NCI-H2029 treated with DMSO at 0.1 percent for 48 hours (cell line): ENCODE results near the gene MCUB.
"Not testable (repeated sequence)": the region's sequence is repeated elsewhere in the genome, so short reads cannot be mapped to it uniquely, and the experiment has no call there.

Experiments
- DNase-seq: peaks from one replicate; lab custom pipeline; 2025; lab: John Stamatoyannopoulos, UW

Gene MCUB

GRCh38 chr4:109559983-109560686, at the start of gene MCUB:
MCUB (plus strand) TSS chr4:109560246; CDS start chr4:109560338, 92 bp downstream.
- DNase-seq, result no peak

- DNase-seq, result no peak
Observed at GRCh38 chr4:109510687-109511086, 49.4 kb upstream of the MCUB start.

- no peak for DNase-seq
Observed at GRCh38 chr4:109511414-109511813, 48.6 kb upstream of the MCUB start.

GRCh38 chr4:109513368-109513767, 46.7 kb upstream of the MCUB start:
- DNase-seq, result not testable (repeated sequence)

- DNase-seq, result no peak
Observed at GRCh38 chr4:109532182-109532581, 27.9 kb upstream of the MCUB start.

- DNase-seq, result no peak
Observed at GRCh38 chr4:109545401-109545800, 14.6 kb upstream of the MCUB start.

GRCh38 chr4:109547394-109547793, 12.7 kb upstream of the MCUB start:
- DNase-seq, result no peak

- DNase-seq, result no peak
Observed at GRCh38 chr4:109548655-109549054, 11.4 kb upstream of the MCUB start.

GRCh38 chr4:109552237-109552636, 7.8 kb upstream of the MCUB start:
- no peak for DNase-seq

- no peak for DNase-seq
Observed at GRCh38 chr4:109553130-109553529, 6.9 kb upstream of the MCUB start.

- DNase-seq, result no peak
Observed at GRCh38 chr4:109554971-109555370, 5.1 kb upstream of the MCUB start.

GRCh38 chr4:109557433-109557832, 2.6 kb upstream of the MCUB start:
- DNase-seq, result no peak

GRCh38 chr4:109558095-109558494, 2.0 kb upstream of the MCUB start:
- DNase-seq, result not testable (repeated sequence)

- DNase-seq, result no peak
Observed at GRCh38 chr4:109559625-109559982, 442 bp upstream of the MCUB start.

- no peak for DNase-seq
Observed at GRCh38 chr4:109560687-109561461, 828 bp downstream of the MCUB start.

- DNase-seq, result no peak
Observed at GRCh38 chr4:109562457-109563239, 2.6 kb downstream of the MCUB start.

GRCh38 chr4:109571494-109571893, 11.4 kb downstream of the MCUB start:
- DNase-seq, result no peak

GRCh38 chr4:109572154-109572553, 12.1 kb downstream of the MCUB start:
- DNase-seq, result no peak

GRCh38 chr4:109574443-109574850, 14.4 kb downstream of the MCUB start:
- no peak for DNase-seq

- no peak for DNase-seq
Observed at GRCh38 chr4:109574931-109575804, 15.1 kb downstream of the MCUB start.

GRCh38 chr4:109576462-109576861, 16.4 kb downstream of the MCUB start:
- no peak for DNase-seq

- no peak for DNase-seq
Observed at GRCh38 chr4:109578846-109579245, 18.8 kb downstream of the MCUB start.
